ENCODE data around the gene DLGAP1.

The DLGAP1 gene

DNA sequence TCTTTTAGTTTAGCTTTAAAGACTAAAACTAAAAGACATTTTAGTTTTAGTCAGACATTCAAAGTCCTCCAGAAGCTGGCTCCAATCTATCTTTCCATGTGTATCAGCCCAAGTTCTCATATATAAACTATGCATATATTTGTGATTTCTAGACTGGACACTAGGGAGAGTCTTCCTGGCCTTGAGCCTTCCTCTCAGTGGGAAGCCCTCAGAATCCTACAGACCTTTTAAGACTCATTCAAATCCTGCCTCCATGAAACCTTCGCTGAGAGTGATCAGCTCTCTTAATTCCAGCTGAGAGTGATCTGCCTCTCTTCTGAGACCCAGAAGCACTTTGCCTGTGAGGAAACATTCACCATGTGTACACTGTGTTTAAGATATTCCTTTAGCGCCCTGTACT, 552.4 kb downstream of the DLGAP1 start:
- H3K9me2 ChIP-seq (replicated peaks; ENCODE audit: insufficient read depth, low read length), result no peaks in the 10 kb centered on the region
- no peaks in the 10 kb centered on the region for H3K27me3 ChIP-seq (ENCODE audit: low read length)
- H3K9ac ChIP-seq (ENCODE audit: low read length), result no peak overlapping the region
- H3K36me3 ChIP-seq (ENCODE audit: low read length), result no peaks in the 10 kb centered on the region
- no peak overlapping the region for H2AFZ ChIP-seq (ENCODE audit: low read depth, low read length, severe bottlenecking)
- H3K79me2 ChIP-seq (ENCODE audit: insufficient read depth, low read length), result no peaks in the 10 kb centered on the region
- TF ChIP-seq, protein P1, sequence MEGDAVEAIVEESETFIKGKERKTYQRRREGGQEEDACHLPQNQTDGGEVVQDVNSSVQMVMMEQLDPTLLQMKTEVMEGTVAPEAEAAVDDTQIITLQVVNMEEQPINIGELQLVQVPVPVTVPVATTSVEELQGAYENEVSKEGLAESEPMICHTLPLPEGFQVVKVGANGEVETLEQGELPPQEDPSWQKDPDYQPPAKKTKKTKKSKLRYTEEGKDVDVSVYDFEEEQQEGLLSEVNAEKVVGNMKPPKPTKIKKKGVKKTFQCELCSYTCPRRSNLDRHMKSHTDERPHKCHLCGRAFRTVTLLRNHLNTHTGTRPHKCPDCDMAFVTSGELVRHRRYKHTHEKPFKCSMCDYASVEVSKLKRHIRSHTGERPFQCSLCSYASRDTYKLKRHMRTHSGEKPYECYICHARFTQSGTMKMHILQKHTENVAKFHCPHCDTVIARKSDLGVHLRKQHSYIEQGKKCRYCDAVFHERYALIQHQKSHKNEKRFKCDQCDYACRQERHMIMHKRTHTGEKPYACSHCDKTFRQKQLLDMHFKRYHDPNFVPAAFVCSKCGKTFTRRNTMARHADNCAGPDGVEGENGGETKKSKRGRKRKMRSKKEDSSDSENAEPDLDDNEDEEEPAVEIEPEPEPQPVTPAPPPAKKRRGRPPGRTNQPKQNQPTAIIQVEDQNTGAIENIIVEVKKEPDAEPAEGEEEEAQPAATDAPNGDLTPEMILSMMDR (IDR thresholded peaks at IDR 0.05; ENCODE audit: insufficient read depth, low read length, poor library complexity, severe bottlenecking), result no peak
- no peak for TF ChIP-seq EZH2phosphoT487 (conservative IDR thresholded peaks at IDR 0.05; ENCODE audit: low read length)
- H4K20me1 ChIP-seq (ENCODE audit: low read depth, low read length), result no peaks in the 10 kb centered on the region
- H3K4me3 ChIP-seq (ENCODE audit: insufficient read depth, low read length, poor library complexity, severe bottlenecking), result no peak overlapping the region
- no peaks in the 10 kb centered on the region for H3K9me3 ChIP-seq (ENCODE audit: insufficient read depth, low read length)
- H3K4me2 ChIP-seq (ENCODE audit: low read depth, low read length, poor library complexity, severe bottlenecking), result no peak overlapping the region
- H3F3A ChIP-seq (ENCODE audit: insufficient read depth), result no peaks in the 10 kb centered on the region
- no peak overlapping the region for H3K27ac ChIP-seq (ENCODE audit: low read depth, low read length)

DNA sequence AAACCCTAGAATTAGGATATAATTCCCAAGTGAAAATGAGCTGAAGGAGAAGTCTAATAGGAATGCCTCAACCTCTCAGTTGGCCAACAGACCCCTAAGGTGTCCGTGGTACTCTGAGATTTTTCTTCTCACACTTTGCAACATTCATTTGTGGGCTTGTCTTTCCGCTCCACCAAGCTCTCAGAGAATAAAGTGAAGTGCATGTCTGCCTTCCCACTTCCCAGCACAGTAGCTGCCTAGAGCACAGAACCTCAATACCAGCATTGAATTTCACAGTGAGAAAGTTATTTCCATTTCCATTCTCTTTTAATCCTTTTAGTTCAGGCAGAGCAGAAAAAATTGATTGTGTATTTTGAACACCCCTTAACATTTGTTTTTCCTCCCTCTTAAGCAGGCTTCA, 553.3 kb downstream of the DLGAP1 start:
- H3K27me3 ChIP-seq (ENCODE audit: low read length), result no peaks in the 10 kb centered on the region
- no peak overlapping the region for H3K27ac ChIP-seq (ENCODE audit: low read depth, low read length)
- H3K4me2 ChIP-seq (ENCODE audit: low read depth, low read length, poor library complexity, severe bottlenecking), result no peak overlapping the region
- no peak overlapping the region for H3K4me3 ChIP-seq (ENCODE audit: insufficient read depth, low read length, poor library complexity, severe bottlenecking)
- H3F3A ChIP-seq (ENCODE audit: insufficient read depth), result no peaks in the 10 kb centered on the region
- H4K20me1 ChIP-seq (ENCODE audit: low read depth, low read length), result no peaks in the 10 kb centered on the region
- TF ChIP-seq EZH2phosphoT487 (conservative IDR thresholded peaks at IDR 0.05; ENCODE audit: low read length), result no peak
- TF ChIP-seq, protein P1 (IDR thresholded peaks at IDR 0.05; ENCODE audit: insufficient read depth, low read length, poor library complexity, severe bottlenecking), result no peak
- no peaks in the 10 kb centered on the region for H3K9me2 ChIP-seq (replicated peaks; ENCODE audit: insufficient read depth, low read length)
- H3K36me3 ChIP-seq (ENCODE audit: low read length), result no peaks in the 10 kb centered on the region
- no peak overlapping the region for H3K9ac ChIP-seq (ENCODE audit: low read length)
- no peaks in the 10 kb centered on the region for H3K9me3 ChIP-seq (ENCODE audit: insufficient read depth, low read length)
- no peak overlapping the region for H2AFZ ChIP-seq (ENCODE audit: low read depth, low read length, severe bottlenecking)
- no peaks in the 10 kb centered on the region for H3K79me2 ChIP-seq (ENCODE audit: insufficient read depth, low read length)

DNA sequence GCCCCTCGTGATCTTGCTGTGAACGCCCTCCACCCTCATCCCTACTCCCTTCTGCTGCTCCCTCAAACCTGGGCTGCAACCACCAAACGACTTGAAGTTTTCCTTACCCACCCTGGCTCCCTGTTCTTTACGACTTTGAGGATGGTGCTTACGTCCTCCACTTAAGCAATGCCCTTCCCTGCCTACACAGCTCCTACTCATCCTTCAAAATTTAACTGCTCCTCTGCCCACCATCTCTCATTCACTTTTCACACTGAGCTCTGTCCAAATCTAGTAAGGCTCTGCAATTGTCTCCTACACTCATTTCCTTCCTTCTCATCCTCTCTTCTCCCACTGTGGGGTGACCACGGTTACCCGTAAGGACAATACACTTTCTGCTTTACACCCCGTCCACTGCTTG, 554.1 kb downstream of the DLGAP1 start:
- no peaks in the 10 kb centered on the region for H3K9me2 ChIP-seq (replicated peaks; ENCODE audit: insufficient read depth, low read length)
- H3K4me3 ChIP-seq (ENCODE audit: insufficient read depth, low read length, poor library complexity, severe bottlenecking), result no peak overlapping the region
- no peaks in the 10 kb centered on the region for H3K79me2 ChIP-seq (ENCODE audit: insufficient read depth, low read length)
- no peak overlapping the region for H3K4me2 ChIP-seq (ENCODE audit: low read depth, low read length, poor library complexity, severe bottlenecking)
- H3F3A ChIP-seq (ENCODE audit: insufficient read depth), result no peaks in the 10 kb centered on the region
- TF ChIP-seq, protein P1 (IDR thresholded peaks at IDR 0.05; ENCODE audit: insufficient read depth, low read length, poor library complexity, severe bottlenecking), result no peak
- no peak for TF ChIP-seq EZH2phosphoT487 (conservative IDR thresholded peaks at IDR 0.05; ENCODE audit: low read length)
- no peaks in the 10 kb centered on the region for H4K20me1 ChIP-seq (ENCODE audit: low read depth, low read length)
- no peaks in the 10 kb centered on the region for H3K9me3 ChIP-seq (ENCODE audit: insufficient read depth, low read length)
- H3K9ac ChIP-seq (ENCODE audit: low read length), result no peak overlapping the region
- no peak overlapping the region for H2AFZ ChIP-seq (ENCODE audit: low read depth, low read length, severe bottlenecking)
- H3K27ac ChIP-seq (ENCODE audit: low read depth, low read length), result no peak overlapping the region
- H3K36me3 ChIP-seq (ENCODE audit: low read length), result no peaks in the 10 kb centered on the region
- no peaks in the 10 kb centered on the region for H3K27me3 ChIP-seq (ENCODE audit: low read length)
